Measurements from ENCODE around the gene SENP7. TPM values are rescaled to one million over a fixed set of nuclear protein-coding genes. Genes with fewer than 3 reads are reported as not detected.
"Not testable (repeated sequence)": the region's sequence is repeated elsewhere in the genome, so short reads cannot be mapped to it uniquely, and the experiment has no call there.

SENP7 gene
- total RNA-seq, 1 donor from 2014 or later: 10.8 TPM

GRCh38 chr3:101468676-101469075 lies 44.3 kb downstream of the SENP7 start:
- FAIRE-seq; H3K4me1 ChIP-seq (ENCODE audit: insufficient read depth, low read length); H3K27me3 Mint-ChIP-seq (ENCODE audit: low read depth, unreplicated experiment); H2AFZ ChIP-seq (ENCODE audit: low read depth, low read length); H4K20me1 ChIP-seq (ENCODE audit: insufficient read depth, low read length); DNase-seq (ENCODE audit: low read depth); H3K27ac Mint-ChIP-seq (ENCODE audit: unreplicated experiment); H3K36me3 ChIP-seq (ENCODE audit: insufficient read depth, low read length); H3K4me1 Mint-ChIP-seq (ENCODE audit: low read depth, unreplicated experiment); H3K9ac ChIP-seq (ENCODE audit: low read length); H3K4me3 ChIP-seq (ENCODE audit: insufficient read depth, low read depth, low read length); H3K9me3 ChIP-seq (ENCODE audit: insufficient read depth, low read depth, low read length); H3K4me3 Mint-ChIP-seq (ENCODE audit: unreplicated experiment); H3K27me3 ChIP-seq (ENCODE audit: insufficient read depth, low read length); H3K27ac ChIP-seq (ENCODE audit: low read depth, low read length); H3K4me2 ChIP-seq (ENCODE audit: low read length): not testable (repeated sequence)
- peaks cover 25% of the 10 kb centered on the region for H3K79me2 ChIP-seq (ENCODE audit: insufficient read depth, low read length)
- Mint-ChIP-seq H3K9me3 (ENCODE audit: unreplicated experiment) (peaks cover 11% of the 10 kb centered on the region), H3K36me3 (ENCODE audit: low read depth, unreplicated experiment) (peaks cover 11% of the 10 kb centered on the region)

- H3K4me3 ChIP-seq (ENCODE audit: insufficient read depth, low read depth, low read length); H3K4me2 ChIP-seq (ENCODE audit: low read length); DNase-seq (ENCODE audit: low read depth); H3K9ac ChIP-seq (ENCODE audit: low read length); FAIRE-seq; H3K27ac Mint-ChIP-seq (ENCODE audit: unreplicated experiment); H3K27me3 Mint-ChIP-seq (ENCODE audit: low read depth, unreplicated experiment); H2AFZ ChIP-seq (ENCODE audit: low read depth, low read length); H3K4me1 ChIP-seq (ENCODE audit: insufficient read depth, low read length); H3K27ac ChIP-seq (ENCODE audit: low read depth, low read length); H3K36me3 ChIP-seq (ENCODE audit: insufficient read depth, low read length); H3K9me3 ChIP-seq (ENCODE audit: insufficient read depth, low read depth, low read length); H3K27me3 ChIP-seq (ENCODE audit: insufficient read depth, low read length); H4K20me1 ChIP-seq (ENCODE audit: insufficient read depth, low read length); H3K4me1 Mint-ChIP-seq (ENCODE audit: low read depth, unreplicated experiment); H3K4me3 Mint-ChIP-seq (ENCODE audit: unreplicated experiment): not testable (repeated sequence)
- Mint-ChIP-seq H3K36me3 (ENCODE audit: low read depth, unreplicated experiment) (peaks cover 13% of the 10 kb centered on the region), H3K9me3 (ENCODE audit: unreplicated experiment) (peaks cover 11% of the 10 kb centered on the region)
- peaks cover 25% of the 10 kb centered on the region for H3K79me2 ChIP-seq (ENCODE audit: insufficient read depth, low read length)
Observed at GRCh38 chr3:101467310-101467663, 45.7 kb downstream of the SENP7 start.

GRCh38 chr3:101466465-101467309 lies 46.3 kb downstream of the SENP7 start:
- H3K36me3 Mint-ChIP-seq (ENCODE audit: low read depth, unreplicated experiment): peaks cover 10% of the 10 kb centered on the region
- Histone ChIP-seq H3K9ac (ENCODE audit: low read length) (no peak overlapping the region), H3K27ac (ENCODE audit: low read depth, low read length) (no peak overlapping the region), H3K27me3 (ENCODE audit: insufficient read depth, low read length) (no peaks in the 10 kb centered on the region), H2AFZ (ENCODE audit: low read depth, low read length) (no peak overlapping the region), H4K20me1 (ENCODE audit: insufficient read depth, low read length) (peaks cover 3% of the 10 kb centered on the region), H3K79me2 (ENCODE audit: insufficient read depth, low read length) (peaks cover 27% of the 10 kb centered on the region), H3K4me1 (ENCODE audit: insufficient read depth, low read length) (no peaks in the 10 kb centered on the region), H3K4me3 (ENCODE audit: insufficient read depth, low read depth, low read length) (no peak overlapping the region), H3K36me3 (ENCODE audit: insufficient read depth, low read length) (no peaks in the 10 kb centered on the region), H3K9me3 (ENCODE audit: insufficient read depth, low read depth, low read length) (no peaks in the 10 kb centered on the region), H3K4me2 (ENCODE audit: low read length) (no peak overlapping the region)
- H3K4me3 Mint-ChIP-seq (ENCODE audit: unreplicated experiment): no peak overlapping the region
- DNase-seq (ENCODE audit: low read depth): no peak
- H3K27ac Mint-ChIP-seq (ENCODE audit: unreplicated experiment): no peak overlapping the region
- H3K27me3 Mint-ChIP-seq (ENCODE audit: low read depth, unreplicated experiment): no peaks in the 10 kb centered on the region
- no peak for FAIRE-seq
- H3K4me1 Mint-ChIP-seq (ENCODE audit: low read depth, unreplicated experiment): no peaks in the 10 kb centered on the region
- TF ChIP-seq EZH2 (IDR thresholded peaks at IDR 0.05; ENCODE audit: insufficient read depth, low read length) (no peak), CTCF (IDR thresholded peaks at IDR 0.05; ENCODE audit: insufficient read depth, low read depth, low read length) (no peak)
- peaks cover 8% of the 10 kb centered on the region for H3K9me3 Mint-ChIP-seq (ENCODE audit: unreplicated experiment)

Measured in astrocyte (in vitro differentiated cells and primary cell).